A549 treated with DMSO at 1 μM for 4 hours (cell line): ENCODE data around the gene PIGO. TPM values are rescaled to one million over a fixed set of nuclear protein-coding genes. Genes with fewer than 3 reads are reported as not detected.

ENCODE experiments used
- total RNA-seq: library from RNA; stranded (reverse); fragments of 200-300 nt; extraction: Qiagen RNA extraction; gene quantifications from 5 replicates; pipeline ENCODE4 v1.2.3, GENCODE V29; 2022; ENCODE audit warnings: low read depth

The PIGO gene
- total RNA-seq, result 45.3 to 52.5 TPM (median 50.2 TPM) in 5 replicates

DNA sequence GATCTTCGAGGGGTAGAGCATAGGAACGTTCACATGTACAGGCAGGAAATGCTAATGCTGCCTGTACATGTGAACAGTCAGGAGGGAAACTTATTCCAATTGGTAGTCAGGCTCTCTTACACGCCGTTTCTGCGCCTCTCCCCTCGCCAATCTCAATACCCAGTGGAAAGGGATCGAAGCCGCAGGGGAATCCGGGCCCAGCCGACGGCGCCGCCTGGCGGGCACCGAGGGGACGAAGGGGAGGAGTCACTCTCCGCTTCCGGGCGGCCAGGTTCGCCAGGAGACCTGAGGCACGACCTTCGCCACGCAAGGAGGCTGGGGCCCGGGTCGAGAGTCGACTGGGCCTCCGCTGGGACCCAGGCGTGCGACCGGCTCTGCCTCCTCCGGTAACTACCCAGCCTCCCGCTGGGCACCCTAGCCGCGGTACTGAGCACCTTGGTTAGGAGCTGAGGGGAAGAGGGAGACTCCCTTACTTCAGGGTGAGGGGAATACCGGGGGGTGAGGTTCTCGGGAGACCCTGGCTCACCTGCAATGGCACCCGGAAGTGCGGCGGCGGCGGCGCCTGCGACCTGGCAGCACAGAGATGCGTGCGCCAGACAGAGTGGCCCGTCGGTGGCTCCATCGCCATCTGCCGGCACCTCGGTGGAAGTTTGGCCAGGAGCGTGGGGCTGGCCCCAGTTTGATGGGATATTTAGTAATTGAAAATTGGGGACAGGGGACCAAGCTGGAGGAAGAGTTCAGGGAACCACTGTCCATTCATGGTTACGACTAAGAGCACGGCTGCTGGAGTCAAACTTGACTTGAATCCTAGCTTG lies at the start of gene PIGO:
TSS of gene PIGO (minus strand) at position 557 of the 815 bp plus-strand sequence. CDS start 1,026 bp downstream, outside the sequence.

DNA sequence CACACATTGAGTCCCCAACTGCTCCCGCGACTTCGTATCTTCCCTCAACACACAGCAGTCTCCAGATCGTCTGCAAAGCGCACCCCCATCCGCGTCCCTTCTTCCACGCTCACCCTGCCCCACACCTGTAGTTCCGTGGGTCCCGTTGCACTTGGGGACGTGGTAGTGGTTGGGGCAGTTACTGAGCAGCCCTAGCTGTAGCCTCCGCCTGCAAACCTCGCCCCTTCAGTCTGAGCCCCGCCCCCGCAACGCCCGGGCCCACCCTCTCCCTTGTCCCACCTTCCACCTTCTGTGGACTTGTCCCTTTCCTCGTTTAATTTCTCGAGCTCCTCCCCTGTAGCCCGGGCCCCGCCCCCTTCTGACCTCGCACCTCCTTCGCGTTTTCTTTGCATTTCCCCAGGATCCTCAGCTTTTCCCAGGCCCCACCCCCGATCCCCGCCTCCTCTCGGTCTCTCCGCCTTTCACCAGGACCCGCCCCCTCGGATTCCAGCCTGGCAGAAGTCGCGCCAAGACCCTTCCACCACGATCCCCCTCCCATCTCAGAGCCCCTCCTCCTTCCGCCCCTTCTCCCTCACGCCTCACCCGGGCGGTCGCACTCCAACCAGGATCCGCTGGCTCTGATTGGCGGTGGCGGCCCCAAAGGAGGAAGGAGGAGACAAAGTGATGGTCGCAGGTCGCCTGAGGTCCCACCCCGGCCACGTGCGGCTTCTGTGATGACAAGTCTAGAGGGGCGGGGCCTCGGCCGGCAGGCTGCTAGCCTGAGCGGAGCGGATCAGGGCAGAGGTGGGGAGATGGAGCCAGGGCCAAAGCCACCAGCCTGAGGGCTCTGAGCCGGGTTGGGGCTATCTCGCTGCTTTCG lies 19.5 kb upstream of the PIGO start, which contains the start of gene ATOSB:
TSS of gene ATOSB (minus strand) at position 183 of the 859 bp plus-strand sequence. CDS start 7,588 bp downstream, outside the sequence.

DNA sequence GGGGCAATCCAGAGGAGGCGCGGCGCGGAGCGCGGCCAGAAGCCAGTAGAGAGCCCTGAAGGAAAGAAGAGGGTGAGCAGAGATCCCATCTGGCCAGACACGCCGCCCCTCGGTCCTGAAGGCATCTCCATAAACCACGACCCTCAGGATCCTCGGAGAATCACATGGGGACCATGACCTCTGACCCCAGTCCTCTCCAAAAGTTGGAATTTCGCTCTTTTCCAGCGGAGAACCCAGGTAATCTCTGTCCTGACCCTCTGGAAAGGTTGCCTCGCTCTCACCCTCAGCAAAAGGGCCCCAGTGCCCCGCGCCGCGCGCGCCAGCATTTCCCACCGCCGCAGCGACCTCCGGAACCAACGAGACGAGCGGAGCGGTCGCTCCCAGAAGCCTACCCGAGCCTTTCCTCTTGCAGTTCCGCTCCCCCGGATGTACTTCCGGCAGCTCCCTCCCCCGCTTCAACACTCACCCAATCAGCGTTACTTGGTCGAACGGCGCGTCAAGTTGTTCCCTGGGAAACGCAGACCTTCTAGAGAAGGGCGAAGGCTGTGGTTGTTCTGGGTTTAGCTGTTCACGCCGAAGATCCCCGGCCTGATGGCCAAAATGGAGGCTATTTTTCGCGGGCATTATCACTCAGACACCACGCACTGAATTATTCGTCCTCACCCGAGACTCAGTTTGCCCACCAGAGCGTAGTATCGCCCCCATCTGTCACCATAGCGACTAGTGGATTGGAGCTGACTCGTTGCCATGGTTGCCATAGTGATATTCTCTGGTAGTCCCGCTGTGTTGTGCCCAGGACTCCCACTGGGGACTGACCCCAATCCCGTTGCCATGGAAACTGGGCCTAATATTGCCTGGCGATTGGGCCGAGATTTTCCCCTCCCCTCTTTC lies 6.6 kb upstream of the PIGO start, which contains the start of gene STOML2:
TSS of gene STOML2 (minus strand) at position 363 of the 891 bp plus-strand sequence. CDS start at position 326, 37 bp downstream.

DNA sequence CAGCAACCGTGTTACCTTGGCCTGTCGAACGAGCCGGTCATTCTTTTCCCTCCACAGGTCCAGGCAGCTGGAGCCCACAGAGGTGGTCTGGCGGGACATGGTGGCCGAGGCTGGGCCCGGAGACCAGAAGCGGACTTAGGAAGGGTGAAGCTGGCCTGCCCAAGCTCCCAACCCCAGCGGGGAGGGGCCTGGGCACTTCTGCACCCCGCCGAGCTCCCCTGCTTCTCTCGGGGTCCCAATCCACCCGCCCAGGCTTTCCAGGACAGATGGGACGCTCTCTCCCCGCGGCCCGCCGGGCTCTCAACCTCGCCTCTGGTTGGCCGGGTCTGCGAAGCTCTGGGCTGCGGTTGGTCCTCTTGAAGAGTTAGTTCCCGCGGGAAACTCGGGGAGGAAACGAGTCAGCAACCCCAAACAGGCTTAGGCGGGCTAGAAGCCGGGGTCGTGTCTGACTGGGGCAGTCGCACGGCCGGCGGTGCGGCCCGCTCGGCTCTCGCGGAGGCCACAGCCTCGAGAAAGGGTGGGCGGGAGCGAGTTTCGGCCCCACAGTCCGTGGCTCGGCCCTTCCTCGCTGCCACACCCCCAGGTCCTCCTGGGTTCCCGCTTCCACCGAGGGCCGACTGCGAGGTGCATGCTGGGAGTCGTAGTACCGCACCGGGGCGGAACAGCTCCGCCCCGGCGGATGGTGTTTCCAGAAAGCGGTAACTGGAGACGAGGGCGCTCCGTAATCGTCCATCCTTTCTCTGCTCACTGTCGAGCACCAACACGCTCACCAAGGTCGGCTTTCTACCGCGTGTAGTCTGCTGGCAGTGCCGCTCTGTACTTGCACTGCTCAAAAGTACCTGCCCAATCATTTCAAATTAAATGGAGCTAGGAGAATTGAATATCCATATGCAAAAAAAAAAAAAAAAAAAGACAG lies 16.7 kb downstream of the PIGO start, which contains the start of gene FANCG:
TSS of gene FANCG (minus strand) at position 517 of the 916 bp plus-strand sequence. CDS start at position 99, 418 bp downstream.

DNA sequence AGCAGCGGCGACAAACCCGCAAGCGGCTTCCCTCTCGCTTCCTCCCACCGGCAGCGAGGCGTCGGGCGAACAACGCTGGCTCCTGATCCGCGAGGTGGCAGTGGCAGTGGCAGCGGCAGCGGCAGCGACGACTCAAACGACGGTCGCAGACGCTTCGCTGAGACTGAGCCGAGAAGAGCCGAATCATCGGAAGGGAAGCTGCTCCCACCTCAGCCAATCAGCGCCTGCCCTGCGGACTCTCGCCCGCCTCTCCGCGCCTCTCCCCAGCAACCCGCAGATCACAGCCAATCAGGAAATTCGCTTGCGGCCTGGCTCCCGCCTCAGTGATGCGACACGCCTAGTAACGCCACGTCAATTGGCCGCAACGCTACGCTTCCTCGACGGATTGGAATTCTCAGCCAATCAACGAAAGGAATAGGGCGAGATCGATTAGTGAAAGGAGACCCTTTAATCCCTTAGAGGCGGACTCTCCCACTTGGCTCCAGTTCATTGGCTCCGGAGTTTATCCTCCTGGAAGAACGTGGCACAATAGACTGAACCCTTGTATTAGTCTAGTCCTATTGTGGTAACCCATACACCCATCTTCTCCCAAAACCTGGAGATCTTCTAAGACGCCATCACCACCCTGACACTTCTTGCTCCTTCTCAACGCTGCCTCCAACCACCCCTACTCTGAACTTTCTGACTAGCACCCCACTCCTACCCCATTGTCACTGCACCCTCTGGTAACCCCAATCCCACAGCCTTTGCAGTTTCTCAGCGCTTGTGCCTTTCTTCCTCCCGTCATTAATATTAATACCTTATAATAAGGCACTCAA lies 23.7 kb downstream of the PIGO start, which contains the start of gene VCP:
TSS of gene VCP (minus strand) at position 165 of the 818 bp plus-strand sequence. CDS start 272 bp downstream, outside the sequence.

Other genes starting within 250 kb of the PIGO start
- gene PHF24, start 138.3 kb downstream of the PIGO start, total RNA-seq, result 0.07 to 0.18 TPM (median 0.17 TPM) in 5 replicates
- gene DNAJB5, start 106.8 kb downstream of the PIGO start, total RNA-seq, result 3.7 to 5.4 TPM (median 4.8 TPM) in 5 replicates
- gene VCP, start 24.0 kb downstream of the PIGO start, total RNA-seq, result 264 to 322 TPM (median 298 TPM) in 5 replicates
- 35.8 to 58.3 TPM (median 55.3 TPM) in 5 replicates for gene FANCG, start 16.6 kb downstream of the PIGO start, total RNA-seq
- 216 to 280 TPM (median 256 TPM) in 5 replicates for gene STOML2, start 6.5 kb upstream of the PIGO start, total RNA-seq
- 6.9 to 10.1 TPM (median 8.8 TPM) in 5 replicates for gene ATOSB, start 19.3 kb upstream of the PIGO start, total RNA-seq
- 8.7 to 10.1 TPM (median 9.8 TPM) in 5 replicates for gene UNC13B, start 65.4 kb upstream of the PIGO start, total RNA-seq